Measurements from ENCODE around the gene PDE4B. TPM values are rescaled to one million over a fixed set of nuclear protein-coding genes. Genes with fewer than 3 reads are reported as not detected.

PDE4B gene
- total RNA-seq, 1 donor: 26.9 TPM

GRCh38 chr1:66250075-66250474, 457.4 kb downstream of the PDE4B start:
- no peak for DNase-seq (ENCODE audit: low read depth in 2 of 3, low spot score in 2 of 3)

- no peak for DNase-seq (ENCODE audit: low read depth in 2 of 3, low spot score in 2 of 3)
Measured at GRCh38 chr1:66250478-66250877, 457.8 kb downstream of the PDE4B start.

- peak in 1 of 3 donors; percentile 32 for DNase-seq (ENCODE audit: low read depth in 2 of 3, low spot score in 2 of 3)
Measured at GRCh38 chr1:66251546-66251945, 458.9 kb downstream of the PDE4B start.

GRCh38 chr1:66253330-66253921, 460.7 kb downstream of the PDE4B start:
- DNase-seq (ENCODE audit: low read depth in 2 of 3, low spot score in 2 of 3): peak in 2 of 3 donors; percentile 62 to 75

GRCh38 chr1:66254785-66255184, 462.1 kb downstream of the PDE4B start:
- no peak for DNase-seq (ENCODE audit: low read depth in 2 of 3, low spot score in 2 of 3)

GRCh38 chr1:66256629-66257572, 464.2 kb downstream of the PDE4B start:
- DNase-seq (ENCODE audit: low read depth in 2 of 3, low spot score in 2 of 3): no peak

GRCh38 chr1:66258404-66259105, 465.9 kb downstream of the PDE4B start:
- no peak for DNase-seq (ENCODE audit: low read depth in 2 of 3, low spot score in 2 of 3)

GRCh38 chr1:66261364-66261763, 468.7 kb downstream of the PDE4B start:
- DNase-seq (ENCODE audit: low read depth in 2 of 3, low spot score in 2 of 3): no peak

GRCh38 chr1:66262208-66262963, 469.7 kb downstream of the PDE4B start:
- no peak for DNase-seq (ENCODE audit: low read depth in 2 of 3, low spot score in 2 of 3)

- DNase-seq (ENCODE audit: low read depth in 2 of 3, low spot score in 2 of 3): no peak
Measured at GRCh38 chr1:66265268-66265667, 472.6 kb downstream of the PDE4B start.

- no peak for DNase-seq (ENCODE audit: low read depth in 2 of 3, low spot score in 2 of 3)
Measured at GRCh38 chr1:66265796-66266195, 473.1 kb downstream of the PDE4B start.

- no peak for DNase-seq (ENCODE audit: low read depth in 2 of 3, low spot score in 2 of 3)
Measured at GRCh38 chr1:66266350-66266749, 473.7 kb downstream of the PDE4B start.

- DNase-seq (ENCODE audit: low read depth in 2 of 3, low spot score in 2 of 3): no peak
Measured at GRCh38 chr1:66266756-66267155, 474.1 kb downstream of the PDE4B start.

- no peak for DNase-seq (ENCODE audit: low read depth in 2 of 3, low spot score in 2 of 3)
Measured at GRCh38 chr1:66267201-66267940, 474.7 kb downstream of the PDE4B start.

- no peak for DNase-seq (ENCODE audit: low read depth in 2 of 3, low spot score in 2 of 3)
Measured at GRCh38 chr1:66269222-66269621, 476.5 kb downstream of the PDE4B start.

- no peak for DNase-seq (ENCODE audit: low read depth in 2 of 3, low spot score in 2 of 3)
Measured at GRCh38 chr1:66270119-66270812, 477.6 kb downstream of the PDE4B start.

GRCh38 chr1:66271216-66271903, 478.7 kb downstream of the PDE4B start:
- DNase-seq (ENCODE audit: low read depth in 2 of 3, low spot score in 2 of 3): peak in 2 of 3 donors; percentile 38 to 60

- DNase-seq (ENCODE audit: low read depth in 2 of 3, low spot score in 2 of 3): no peak
Measured at GRCh38 chr1:66271904-66272254, 479.2 kb downstream of the PDE4B start.

- DNase-seq (ENCODE audit: low read depth in 2 of 3, low spot score in 2 of 3): no peak
Measured at GRCh38 chr1:66273656-66274055, 481.0 kb downstream of the PDE4B start.

Data from hematopoietic multipotent progenitor cell (in vitro differentiated cells).